Measurements from ENCODE around the gene CCDC136.

GRCh38 chr7:128865303-128865702 lies 73.5 kb downstream of the CCDC136 start:
- TF ChIP-seq POLR2AphosphoS5 (IDR thresholded peaks at IDR 0.05; ENCODE audit: low read depth, low read length) (no peak), CTCF (IDR thresholded peaks at IDR 0.05) (no peak)

Measured in Panc1 (cell line).